SH-SY5Y (cell line): ENCODE results near the gene CCDC81.

Experiments
- GATA2 ChIP-seq: IDR thresholded peaks from 2 replicates; pipeline ENCODE4 v1.6.1; 2011; ENCODE audit warnings: mild to moderate bottlenecking, low read depth, low read length
- GATA3 ChIP-seq: IDR thresholded peaks from 2 replicates; pipeline ENCODE4 v1.6.1; 2011; ENCODE audit warnings: low read depth, mild to moderate bottlenecking, low read length, moderate library complexity

- TF ChIP-seq GATA2 (no peak), GATA3 (no peak)
Measured at GRCh38 chr11:86418513-86418912, 43.8 kb downstream of the CCDC81 start.
